Breast epithelium (tissue), 4 donors: ENCODE measurements around the gene STRBP. TPM values are rescaled to one million over a fixed set of nuclear protein-coding genes. Genes with fewer than 3 reads are reported as not detected.

Experiments
- DNase-seq, 2 donors: peaks; one replicate each; pipeline ENCODE4 v3.0.0-alpha.2; 2019; ENCODE audit warnings: low spot score in 2 of 2
- H3K27ac ChIP-seq, 2 donors: fragments of 200-600 bp; sonication (generic) in 1 of 2; one replicate each; pipeline ENCODE4 v1.5.1; 2016 to 2019; ENCODE audit warnings: mild to moderate bottlenecking in 1 of 2
- H3K27me3 ChIP-seq, 2 donors: fragments of 200-600 bp; sonication (generic) in 1 of 2; one replicate each; pipeline versions ENCODE4 v1.5.1 to v1.6.0; 2017 to 2019; ENCODE audit warnings: control low read depth in 1 of 2, mild to moderate bottlenecking in 1 of 2
- H3K36me3 ChIP-seq: fragments of 200-600 bp; one replicate; pipeline ENCODE4 v1.5.1; 2019
- H3K4me1 ChIP-seq, 2 donors: fragments of 200-600 bp; sonication (generic); one replicate each; pipeline ENCODE4 v1.5.1; 2016 to 2019; ENCODE audit warnings: control low read depth in 1 of 2
- H3K4me3 ChIP-seq, 3 donors: fragments of 200-600 bp; sonication (generic); 1 replicate in 2 of 3; 2 replicates in 1 of 3; pipeline ENCODE4 v1.5.1; 2016 to 2019; ENCODE audit warnings: mild to moderate bottlenecking in 3 of 3, moderate library complexity in 2 of 3
- H3K9me3 ChIP-seq, 2 donors: fragments of 200-600 bp; sonication (generic) in 1 of 2; one replicate each; pipeline ENCODE4 v1.5.1; 2016 to 2019; ENCODE audit warnings: control low read depth in 1 of 2
- CTCF ChIP-seq, 3 donors: fragments of 450-650 bp; IDR thresholded peaks; one replicate each; pipeline ENCODE4 v1.5.1; 2016 to 2017; ENCODE audit warnings: antibody characterized with exemption in 3 of 3, mild to moderate bottlenecking in 3 of 3, moderate library complexity in 3 of 3
- POLR2A ChIP-seq: fragments of 450-650 bp; IDR thresholded peaks from one replicate; pipeline ENCODE4 v1.6.1; 2016; ENCODE audit warnings: antibody characterized with exemption, mild to moderate bottlenecking, moderate library complexity
- POLR2AphosphoS5 ChIP-seq, 3 donors: sonication (generic); formaldehyde crosslinking; IDR thresholded peaks; one replicate each; pipeline ENCODE4 v1.6.1; 2017; ENCODE audit warnings: antibody characterized with exemption in 3 of 3
- intact Hi-C: fragments of 100-400 bp; cut with DNase I; formaldehyde crosslinking; loops from one replicate; pipeline ENCODE4 v1.15.1; 2023; ENCODE audit warnings: low total_unique reads
- total RNA-seq, 3 donors: library from RNA; depleted of rRNA; stranded (reverse); fragments of >200 nt; gene quantifications; one replicate each; pipeline ENCODE4 v1.1.0, GENCODE V29; 2016

The STRBP gene
- total RNA-seq, 3 donors from 2014 or later = 8.0 to 37.0 (median 22.6) TPM

GRCh38 chr9:123290764-123291163 is 22.4 kb upstream of the STRBP start:
- H3K36me3 ChIP-seq = no peaks in the 10 kb centered on the region
- no peaks in the 10 kb centered on the region for H3K27me3 ChIP-seq
- no peak for TF ChIP-seq CTCF (IDR thresholded peaks at IDR 0.05)
- no peak for TF ChIP-seq POLR2A
- no peak for TF ChIP-seq POLR2AphosphoS5 (IDR thresholded peaks at IDR 0.05)

GRCh38 chr9:123287639-123288038 is 19.3 kb upstream of the STRBP start:
- Histone ChIP-seq H3K4me3 (no peak overlapping the region), H3K27ac (no peak overlapping the region), H3K36me3 (no peaks in the 10 kb centered on the region), H3K9me3 (no peaks in the 10 kb centered on the region), H3K4me1 (no peaks in the 10 kb centered on the region), H3K27me3 (no peaks in the 10 kb centered on the region)
- intact Hi-C loops = no loop called here
- DNase-seq = no peak
- TF ChIP-seq POLR2A = no peak
- no peak for TF ChIP-seq CTCF (IDR thresholded peaks at IDR 0.05)
- no peak for TF ChIP-seq POLR2AphosphoS5 (IDR thresholded peaks at IDR 0.05)

More at GRCh38 chr9:123290764-123291163, 22.4 kb upstream of the STRBP start:
- Histone ChIP-seq H3K27ac (no peak overlapping the region), H3K4me1 (no peaks in the 10 kb centered on the region), H3K9me3 (no peaks in the 10 kb centered on the region), H3K4me3 (no peak overlapping the region)
- DNase-seq = no peak
- intact Hi-C loops = no loop called here

- Histone ChIP-seq H3K27me3 (no peaks in the 10 kb centered on the region), H3K9me3 (no peaks in the 10 kb centered on the region), H3K4me1 (no peaks in the 10 kb centered on the region), H3K27ac (no peak overlapping the region), H3K36me3 (no peaks in the 10 kb centered on the region), H3K4me3 (no peak overlapping the region)
- intact Hi-C loops = no loop called here
- DNase-seq = no peak
- no peak for TF ChIP-seq POLR2A
- TF ChIP-seq CTCF (IDR thresholded peaks at IDR 0.05) = no peak
Observed at GRCh38 chr9:123286324-123286723, 17.9 kb upstream of the STRBP start.

- Histone ChIP-seq H3K36me3 (no peaks in the 10 kb centered on the region), H3K27ac (no peak overlapping the region), H3K4me1 (no peaks in the 10 kb centered on the region), H3K27me3 (no peaks in the 10 kb centered on the region), H3K9me3 (no peaks in the 10 kb centered on the region), H3K4me3 (no peak overlapping the region)
- no peak for TF ChIP-seq POLR2AphosphoS5 (IDR thresholded peaks at IDR 0.05)
- TF ChIP-seq POLR2A = no peak
- no peak for TF ChIP-seq CTCF (IDR thresholded peaks at IDR 0.05)
- intact Hi-C loops = no loop called here
- no peak for DNase-seq
Observed at GRCh38 chr9:123284656-123285055, 16.3 kb upstream of the STRBP start.

GRCh38 chr9:123283455-123283854 is 15.1 kb upstream of the STRBP start:
- intact Hi-C loops = no loop called here
- H3K4me1 ChIP-seq = no peaks in the 10 kb centered on the region
- H3K27me3 ChIP-seq = no peaks in the 10 kb centered on the region
- TF ChIP-seq POLR2A (no peak), CTCF (IDR thresholded peaks at IDR 0.05) (no peak), POLR2AphosphoS5 (IDR thresholded peaks at IDR 0.05) (no peak)
- no peaks in the 10 kb centered on the region for H3K36me3 ChIP-seq
- H3K27ac ChIP-seq = no peak overlapping the region
- no peak for DNase-seq
- peaks cover 0 to 7% of the 10 kb centered on the region in 2 donors for H3K9me3 ChIP-seq
- no peak overlapping the region for H3K4me3 ChIP-seq
